Stimulated activated CD4-positive, alpha-beta T cell treated with anti-CD3 and anti-CD28 coated beads, Interleukin-1b, Interleukin-23, amount 100 ng/mL, for 4 hours (primary cell): Measurements from ENCODE around the gene FAM234A.
"Not testable (repeated sequence)": the region's sequence is repeated elsewhere in the genome, so short reads cannot be mapped to it uniquely, and the experiment has no call there.

ENCODE experiments used
- DNase-seq, 2 donors: peaks; one replicate each; pipeline ENCODE4 v3.0.0-alpha.2; 2020; ENCODE audit warnings: low read depth in 2 of 2

The FAM234A gene

DNA sequence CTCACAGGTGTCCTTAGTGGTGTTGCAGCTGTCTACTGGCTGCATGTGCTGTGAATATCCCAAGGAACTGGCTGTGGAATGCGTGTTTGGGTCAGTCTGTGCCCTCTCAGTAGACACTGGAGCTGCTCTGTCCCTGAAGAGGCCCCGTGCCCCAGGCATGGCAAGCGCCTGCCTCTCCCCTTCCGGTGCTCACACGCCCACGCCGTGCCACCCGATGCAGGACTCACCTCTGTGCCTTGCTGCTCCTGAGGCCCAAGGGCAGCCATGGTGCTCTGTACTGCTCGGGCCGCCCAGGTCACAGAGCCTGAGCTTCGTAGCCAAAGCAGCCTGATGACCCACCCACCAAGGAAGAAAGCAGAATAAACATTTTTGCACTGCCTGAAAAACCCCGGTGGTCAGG, 31.1 kb downstream of the FAM234A start:
- DNase-seq, result no peak

DNA sequence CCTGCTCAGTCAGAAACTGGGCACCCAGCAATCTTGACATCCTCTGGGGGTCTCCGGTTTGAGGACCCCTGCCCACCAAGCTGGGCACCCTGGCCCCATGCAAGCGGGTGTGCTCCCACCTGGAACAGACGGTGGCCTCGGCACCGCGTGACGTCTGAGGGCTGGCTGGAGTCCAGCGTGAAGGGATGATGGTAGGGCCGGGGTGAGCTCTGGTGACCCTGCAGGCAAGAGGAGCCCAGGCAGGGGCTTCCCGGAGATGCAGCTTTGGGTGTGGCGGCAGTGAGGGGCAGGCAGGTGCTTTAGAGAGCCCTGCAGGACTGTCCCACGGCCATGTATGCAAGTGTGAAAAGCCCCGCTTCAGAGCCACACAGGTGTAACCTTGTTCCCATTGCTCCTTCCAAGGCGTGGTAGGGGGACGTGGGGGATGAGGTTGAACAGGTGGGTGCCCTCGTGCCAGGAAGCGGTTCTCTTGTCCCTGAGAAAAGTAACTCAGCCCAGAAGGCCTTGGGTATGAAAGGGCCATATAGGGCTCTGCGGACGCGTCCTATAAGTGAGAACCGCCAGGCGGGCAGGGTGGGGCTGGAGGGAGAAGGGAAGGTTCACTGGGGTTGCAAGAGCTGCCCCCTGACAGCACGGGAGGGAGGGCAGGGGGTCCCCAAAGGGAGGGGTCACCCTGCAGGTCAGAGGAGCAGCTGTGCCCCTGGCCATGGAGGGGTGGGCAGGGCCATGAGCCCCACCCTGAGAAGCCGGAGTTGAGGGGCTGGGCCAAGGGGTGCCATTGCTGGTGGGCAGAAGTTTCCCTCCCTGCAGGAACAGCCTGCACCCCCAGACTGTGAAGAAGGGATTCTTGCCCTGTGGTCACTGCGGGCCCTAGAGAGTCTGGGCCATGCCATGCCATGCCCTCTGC, 31.9 kb downstream of the FAM234A start:
- no peak for DNase-seq

DNA sequence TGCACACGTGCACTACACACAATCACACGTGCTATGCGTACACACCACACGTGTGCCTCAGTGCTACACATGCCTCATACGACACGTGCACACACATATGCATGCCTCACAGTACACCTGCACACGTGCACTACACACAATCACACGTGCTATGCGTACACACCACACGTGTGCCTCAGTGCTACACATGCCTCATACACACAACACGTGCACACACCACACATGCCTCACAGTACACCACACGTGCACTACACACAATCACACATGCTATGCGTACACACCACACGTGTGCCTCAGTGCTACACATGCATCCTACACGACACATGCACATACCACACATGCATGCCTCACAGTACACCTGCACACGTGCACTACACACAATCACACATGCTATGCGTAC, 32.9 kb downstream of the FAM234A start:
- DNase-seq, result not testable (repeated sequence)

DNA sequence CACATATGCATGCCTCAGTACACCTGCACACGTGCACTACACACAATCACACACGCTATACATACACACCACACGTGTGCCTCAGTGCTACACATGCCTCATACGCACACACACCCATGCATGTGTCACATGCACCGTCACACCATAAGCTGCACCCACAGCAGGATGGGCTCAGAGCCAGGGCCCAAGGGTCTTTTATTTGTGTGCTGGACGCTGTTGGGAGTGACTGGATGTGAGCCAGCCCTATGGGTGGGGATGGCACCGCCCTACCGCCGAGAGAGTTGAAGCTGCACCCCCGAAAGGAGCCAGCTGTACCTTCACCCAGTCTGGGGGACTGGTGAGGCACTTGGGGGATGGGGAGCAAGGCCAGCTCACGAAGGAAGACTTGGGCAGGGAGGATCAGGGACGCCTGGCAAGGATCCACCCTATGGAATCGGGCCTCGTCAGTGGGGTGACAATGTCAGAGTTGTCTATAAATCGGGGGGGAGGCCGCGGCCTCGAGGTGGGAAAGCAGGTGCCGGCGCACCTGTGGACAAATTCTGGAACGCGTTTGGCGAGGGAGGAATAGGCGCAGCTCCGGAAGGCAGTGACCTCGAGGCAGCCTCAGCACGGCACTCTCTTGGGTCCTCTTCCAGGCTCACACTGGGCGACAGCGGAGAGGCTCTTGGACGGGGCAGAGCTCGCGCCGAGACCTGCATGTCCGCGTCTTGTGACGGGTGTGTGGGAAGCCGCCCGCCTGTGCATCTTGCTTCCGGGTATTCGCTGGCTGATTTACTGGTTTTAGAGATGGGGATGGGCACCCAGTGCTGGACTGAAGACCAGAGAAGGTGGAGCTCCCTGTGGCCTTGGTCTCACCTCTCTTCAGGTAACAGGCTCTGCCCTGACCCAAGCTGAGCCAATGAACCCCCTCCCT, 33.8 kb downstream of the FAM234A start:
- no peak for DNase-seq

DNA sequence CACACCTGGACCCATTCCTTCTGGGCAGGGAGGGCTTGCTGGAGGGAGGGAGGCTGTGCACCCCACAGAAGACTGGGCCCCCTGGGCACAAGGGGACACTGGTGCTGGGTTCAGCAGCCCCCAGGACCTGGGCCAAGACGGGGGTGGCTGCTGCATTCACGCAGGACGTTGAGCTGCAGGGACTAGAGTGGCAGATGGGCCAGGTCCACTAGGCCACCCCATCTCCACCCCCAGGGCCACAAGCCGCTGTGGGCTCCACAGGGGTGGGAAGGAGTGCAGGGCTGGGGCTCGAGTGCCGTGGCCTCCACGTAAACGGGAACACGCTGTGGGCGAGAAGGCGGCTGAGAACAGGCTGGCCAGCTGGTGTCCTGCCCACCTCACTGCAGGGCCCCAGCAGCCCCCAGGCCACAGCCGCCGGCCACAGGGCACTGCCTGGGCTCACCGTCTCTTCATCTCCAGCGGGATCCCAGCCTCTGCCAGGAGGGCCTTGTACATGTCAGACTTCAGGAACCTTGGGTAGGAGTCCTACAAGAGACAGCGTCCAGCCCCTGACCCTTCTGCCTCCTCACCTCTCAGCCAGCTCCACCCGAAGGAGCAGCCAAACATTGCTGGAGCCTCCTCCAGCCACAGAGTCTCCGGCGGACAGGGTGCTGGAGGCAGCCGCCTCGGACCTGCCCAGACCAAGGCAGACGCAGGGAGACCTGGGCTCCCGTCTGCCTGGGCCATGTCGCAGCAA, 34.6 kb downstream of the FAM234A start:
- no peak for DNase-seq

DNA sequence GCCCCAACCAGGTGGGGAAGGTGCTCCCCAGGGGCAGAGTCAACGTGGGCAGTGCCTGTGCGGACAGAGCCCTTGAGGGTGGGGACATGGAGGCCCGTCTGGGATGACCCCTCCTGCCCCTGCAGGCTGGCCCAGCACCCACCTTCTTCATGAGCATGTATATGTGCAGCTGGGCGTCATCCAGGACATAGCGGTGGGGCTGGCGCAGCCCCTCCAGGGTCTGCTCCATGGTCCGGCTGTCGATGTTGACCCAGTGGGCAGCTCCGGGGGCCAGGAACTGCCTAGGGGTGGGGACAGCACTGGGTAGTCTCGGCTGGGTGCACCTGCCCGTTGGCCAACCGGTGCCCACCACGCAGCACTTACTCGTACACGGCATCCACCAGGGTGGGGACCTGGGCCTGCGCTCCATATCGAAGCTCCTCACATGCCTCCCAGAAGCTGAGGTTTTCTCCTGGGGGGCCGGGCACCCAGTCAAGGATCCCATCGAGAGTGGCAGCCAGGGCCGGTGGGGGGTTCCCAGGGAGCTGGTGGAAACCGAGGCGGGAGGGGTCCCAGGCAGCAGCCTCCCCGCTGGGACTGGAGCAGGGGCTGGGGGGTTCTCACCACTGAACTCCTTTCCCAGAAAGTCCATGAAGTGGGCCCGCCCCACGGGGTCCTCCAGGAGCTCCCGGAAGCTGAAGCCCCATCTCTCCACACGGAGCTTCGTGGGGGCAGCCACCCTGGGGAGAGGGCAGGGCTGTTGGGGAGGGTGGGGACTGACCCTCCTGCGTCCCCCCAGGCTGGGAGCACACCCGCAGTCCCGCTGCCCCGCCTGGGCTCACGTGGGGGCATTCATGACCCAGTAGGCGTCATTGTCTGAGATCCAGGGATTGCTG, 36.0 kb downstream of the FAM234A start:
- DNase-seq, result no peak

DNA sequence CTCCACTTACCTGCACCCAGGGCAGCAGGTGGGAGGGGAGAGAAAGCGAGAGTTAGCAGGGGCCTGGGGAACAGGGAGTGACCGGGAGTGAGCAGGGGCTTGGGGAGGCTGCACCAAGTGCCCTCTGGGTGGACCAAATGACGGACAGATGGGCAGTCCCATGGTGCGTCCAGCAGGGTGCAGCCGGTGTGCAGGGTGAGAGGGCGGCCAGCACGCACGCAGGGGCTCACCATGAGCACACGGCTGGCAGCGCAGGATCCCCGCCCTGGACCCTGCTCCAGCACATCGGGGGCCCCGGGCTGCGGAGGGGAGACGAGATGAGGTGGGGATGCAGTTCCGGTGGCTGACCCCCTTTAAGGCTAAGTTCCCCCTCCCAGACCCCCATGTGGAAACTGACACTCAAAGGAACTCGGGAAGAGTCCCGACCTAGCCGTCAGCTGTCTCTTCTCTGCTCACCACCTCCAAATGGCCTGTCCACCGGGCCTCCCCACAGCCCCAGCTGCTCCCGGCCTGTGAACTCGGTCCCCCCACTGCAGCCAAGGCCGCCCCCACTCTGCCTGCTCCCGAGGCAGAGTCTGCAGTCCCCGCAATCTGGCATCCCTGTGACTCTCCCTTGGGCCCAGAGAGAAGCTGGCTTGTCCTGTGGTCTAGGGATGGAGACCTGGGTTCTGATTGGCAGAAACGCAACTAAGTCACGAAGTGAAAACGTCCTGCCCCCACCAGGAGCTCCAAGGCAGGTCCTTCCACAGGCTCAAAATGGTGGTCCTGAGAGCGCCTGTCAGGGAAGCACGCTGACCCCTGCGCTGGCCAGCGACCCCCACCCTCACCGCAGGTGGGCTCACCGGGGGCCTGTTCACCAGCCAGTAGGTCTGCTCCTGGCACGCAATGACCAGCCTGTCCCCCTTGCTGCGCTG, 38.3 kb downstream of the FAM234A start:
- DNase-seq, result no peak

DNA sequence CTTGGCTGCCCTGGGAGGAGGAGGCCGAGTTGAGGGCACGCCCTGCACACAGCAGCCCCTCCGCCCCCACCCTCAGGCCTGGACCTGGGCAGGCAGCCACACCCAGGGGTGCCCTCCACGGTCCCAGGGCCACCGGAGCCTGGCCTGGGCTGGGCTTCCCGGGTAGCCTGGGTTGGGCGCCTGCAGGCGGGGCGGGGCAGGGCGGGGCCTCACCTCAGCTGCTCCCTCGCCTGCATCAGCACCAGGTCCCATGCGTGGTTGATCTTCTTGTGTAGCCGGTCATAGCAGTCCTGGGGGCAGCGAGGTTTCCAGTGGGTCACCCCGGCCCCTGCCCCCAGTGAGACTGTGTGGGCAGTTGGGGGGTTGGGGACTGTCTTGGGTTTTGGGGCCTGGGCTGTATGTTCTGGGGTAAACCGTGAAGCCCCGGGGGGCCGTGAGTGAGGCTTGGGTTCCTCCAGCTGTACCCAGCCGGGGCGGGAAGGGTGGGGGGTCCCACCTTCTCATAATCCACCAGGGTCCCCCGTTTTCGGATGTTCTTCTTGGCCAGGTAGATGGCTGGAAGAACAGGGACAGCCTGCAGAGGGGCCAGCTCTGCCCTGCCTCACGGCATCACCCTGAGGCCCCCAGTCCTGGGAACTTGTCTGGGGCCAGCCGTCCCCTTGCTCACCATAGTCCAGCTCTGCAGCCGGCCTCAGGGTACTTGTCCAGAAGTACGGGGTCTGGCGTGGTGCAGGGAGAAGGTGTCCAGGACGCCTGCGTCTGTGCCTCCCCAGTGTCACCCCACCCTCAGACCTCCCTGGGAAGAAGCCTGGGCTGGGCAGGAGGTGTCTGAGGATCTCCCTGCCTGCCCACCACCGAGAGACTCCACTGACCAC, 39.2 kb downstream of the FAM234A start:
- no peak for DNase-seq

DNA sequence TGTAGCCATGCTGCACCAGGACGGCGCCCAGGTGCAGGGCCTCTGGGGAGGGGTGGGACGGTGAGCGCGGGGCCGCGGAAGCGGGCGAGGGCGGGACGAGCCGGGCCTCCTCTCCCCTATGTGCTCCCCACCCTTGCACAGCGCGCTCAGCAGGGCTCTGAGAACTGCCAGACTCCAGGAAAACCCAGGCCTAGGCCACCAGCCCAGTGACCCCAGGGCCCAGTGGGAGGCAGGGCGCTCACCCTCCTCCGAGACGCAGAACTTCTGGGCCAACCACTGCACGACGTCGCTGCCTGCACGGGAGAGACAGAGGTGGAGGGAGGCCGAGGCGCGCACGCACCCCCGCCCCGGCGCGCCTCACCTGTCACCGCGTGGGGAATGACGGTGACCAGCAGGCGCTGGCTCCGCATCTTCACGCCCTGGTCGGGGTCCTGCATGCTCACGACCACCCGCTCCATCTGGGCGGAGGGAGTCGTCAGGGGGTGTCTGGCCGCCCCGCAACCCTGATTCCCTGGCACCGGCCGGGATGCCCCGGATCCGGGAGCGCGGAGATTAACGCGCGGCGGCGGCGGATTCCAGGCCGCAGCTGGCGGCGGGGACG, 40.5 kb downstream of the FAM234A start:
- no peak for DNase-seq

DNA sequence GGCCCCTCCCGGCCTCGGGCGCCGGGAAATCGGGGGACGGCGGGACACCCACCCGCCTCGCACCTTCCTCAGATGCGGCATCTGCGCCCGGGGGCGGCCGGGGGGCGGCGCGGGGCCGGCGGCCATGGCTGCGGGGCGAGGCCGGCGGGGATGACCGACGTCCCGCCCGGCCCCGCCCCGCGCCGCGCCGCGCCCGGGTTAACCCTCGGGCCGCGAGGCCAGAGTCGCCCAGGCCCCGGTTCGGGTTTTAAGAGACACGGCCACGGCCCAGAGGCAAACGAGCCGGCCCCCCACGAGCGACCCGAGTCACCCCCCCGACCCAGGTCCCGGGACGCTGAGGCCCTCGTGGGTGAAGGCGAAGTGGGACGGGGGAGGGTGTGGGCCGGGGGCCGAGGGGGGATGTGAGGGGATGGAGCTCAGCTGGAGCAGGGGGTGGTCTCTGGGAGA, 41.2 kb downstream of the FAM234A start, which contains the start of gene RGS11:
RGS11 (minus strand) TSS at position 159 of the 447 bp plus-strand sequence; CDS start at position 126, 33 bp downstream.
- DNase-seq, result no peak

DNA sequence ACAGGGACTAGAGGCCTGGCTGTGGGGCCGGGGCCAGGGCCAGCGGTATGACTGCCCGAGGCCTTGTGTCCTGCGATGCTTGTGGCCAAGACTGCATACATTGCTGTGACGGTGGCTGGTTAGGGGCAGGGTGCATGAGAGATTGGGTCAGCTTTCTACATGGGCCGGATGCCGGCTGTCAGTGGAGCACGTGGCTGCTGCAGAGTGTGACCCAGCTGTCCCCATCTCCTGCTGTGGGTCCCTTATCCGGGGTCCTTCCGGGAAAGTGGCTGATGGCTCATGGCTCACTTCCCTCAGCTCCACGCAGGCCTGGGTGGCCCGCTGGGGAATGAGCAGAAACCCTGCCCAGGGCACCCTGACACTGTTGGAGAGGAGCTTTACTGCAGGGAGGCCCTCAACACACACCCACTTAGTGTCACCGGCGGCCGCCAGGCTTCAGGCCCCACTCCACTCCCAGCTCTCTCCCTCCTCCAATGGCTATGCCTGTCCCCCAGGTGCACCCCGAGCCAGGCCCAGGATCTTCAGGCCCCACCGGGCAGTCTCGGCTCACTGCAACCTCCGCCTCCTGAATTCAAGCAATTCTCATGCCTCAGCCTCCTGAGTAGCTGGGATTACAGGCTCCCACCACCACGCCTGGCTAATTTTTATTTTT, 41.9 kb downstream of the FAM234A start:
- no peak for DNase-seq

DNA sequence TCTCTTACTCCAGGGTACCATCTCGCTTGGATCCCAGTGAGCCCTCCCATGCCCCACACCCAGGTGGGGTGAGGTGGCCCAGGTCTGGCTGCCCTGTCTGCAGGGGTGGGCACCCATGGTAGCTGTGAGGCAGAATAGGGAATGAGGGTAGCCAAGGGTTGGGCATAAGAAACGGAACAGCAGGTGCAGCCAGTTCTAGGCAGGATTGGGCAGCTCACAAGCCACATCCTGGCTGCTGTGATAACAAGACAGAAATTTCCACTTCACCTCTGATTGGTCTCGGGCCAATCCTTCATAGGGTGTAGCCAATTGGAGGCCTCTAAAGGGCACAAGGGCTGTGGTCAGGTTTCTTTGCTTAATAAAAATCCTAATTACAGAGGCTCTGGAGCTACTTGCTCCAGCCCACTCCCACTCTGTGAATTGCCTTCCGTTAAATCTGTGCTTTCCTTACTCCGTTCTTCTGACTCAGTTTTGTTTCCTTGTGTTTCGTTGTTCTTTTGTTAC, 44.3 kb downstream of the FAM234A start:
- no peak for DNase-seq

DNA sequence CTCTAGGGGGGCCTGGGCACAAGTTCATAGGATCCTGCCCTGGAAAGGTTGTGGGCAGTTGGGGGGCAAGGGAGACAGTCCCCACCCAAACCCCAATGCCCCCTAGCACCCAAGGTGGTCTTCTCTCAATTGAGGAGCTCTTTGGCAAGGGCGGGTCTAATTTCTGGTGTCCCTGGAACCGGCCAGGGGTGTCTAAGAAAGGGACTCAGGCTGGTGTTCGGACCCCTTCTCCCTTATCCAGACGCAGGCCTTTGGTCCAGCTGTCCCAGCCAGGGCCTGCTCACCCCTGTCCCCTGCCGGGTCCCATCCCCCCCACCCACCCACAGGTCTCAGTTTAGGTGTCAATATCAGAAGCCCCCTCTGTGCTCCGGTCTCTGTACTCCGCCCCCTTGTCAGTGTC, 44.9 kb downstream of the FAM234A start:
- no peak for DNase-seq

DNA sequence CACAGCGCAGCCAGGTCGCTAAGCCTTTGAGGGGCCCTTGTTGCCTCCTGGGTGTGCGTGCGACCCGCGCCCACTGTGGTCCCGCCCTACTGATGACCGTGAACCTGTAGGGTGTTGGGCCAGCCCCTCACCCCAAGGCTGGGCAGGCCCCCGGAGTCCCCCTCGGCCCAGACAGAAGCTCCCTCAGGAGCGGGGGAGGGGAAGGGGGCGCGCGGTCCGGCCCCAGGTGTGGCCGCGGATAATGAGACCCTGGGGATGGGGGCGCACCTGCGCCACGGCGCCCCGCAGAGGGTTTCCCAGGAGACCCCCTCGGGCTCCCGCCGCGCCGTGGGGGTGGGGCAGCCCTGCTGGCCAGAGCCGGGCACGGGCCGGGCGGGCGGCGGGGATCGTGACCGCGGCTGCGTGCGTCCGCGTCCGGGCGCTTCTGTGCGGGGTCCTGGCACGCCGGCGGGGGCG, 45.4 kb downstream of the FAM234A start:
- no peak for DNase-seq

DNA sequence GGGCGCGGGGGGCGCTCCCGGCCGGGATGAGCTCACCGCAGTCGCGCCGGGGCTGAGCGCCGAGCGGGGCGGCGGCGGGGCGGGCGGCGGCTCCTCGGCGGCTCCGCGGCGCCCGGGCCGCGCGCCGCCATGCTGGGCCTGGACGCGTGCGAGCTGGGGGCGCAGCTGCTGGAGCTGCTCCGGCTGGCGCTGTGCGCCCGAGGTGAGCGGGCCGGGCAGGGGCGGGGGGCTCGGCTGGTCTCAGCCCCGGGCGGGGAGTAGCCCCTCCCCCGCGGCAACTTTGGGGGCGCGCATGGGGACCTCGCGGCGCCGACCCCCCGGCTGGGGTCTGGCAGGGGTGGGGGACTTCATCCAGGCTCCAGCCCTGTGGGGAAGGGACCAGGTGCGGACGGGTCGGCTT, 45.9 kb downstream of the FAM234A start, which contains the start of gene ARHGDIG:
ARHGDIG (plus strand) TSS at position 40 of the 400 bp plus-strand sequence; CDS start at position 130, 90 bp downstream.
- no peak for DNase-seq

DNA sequence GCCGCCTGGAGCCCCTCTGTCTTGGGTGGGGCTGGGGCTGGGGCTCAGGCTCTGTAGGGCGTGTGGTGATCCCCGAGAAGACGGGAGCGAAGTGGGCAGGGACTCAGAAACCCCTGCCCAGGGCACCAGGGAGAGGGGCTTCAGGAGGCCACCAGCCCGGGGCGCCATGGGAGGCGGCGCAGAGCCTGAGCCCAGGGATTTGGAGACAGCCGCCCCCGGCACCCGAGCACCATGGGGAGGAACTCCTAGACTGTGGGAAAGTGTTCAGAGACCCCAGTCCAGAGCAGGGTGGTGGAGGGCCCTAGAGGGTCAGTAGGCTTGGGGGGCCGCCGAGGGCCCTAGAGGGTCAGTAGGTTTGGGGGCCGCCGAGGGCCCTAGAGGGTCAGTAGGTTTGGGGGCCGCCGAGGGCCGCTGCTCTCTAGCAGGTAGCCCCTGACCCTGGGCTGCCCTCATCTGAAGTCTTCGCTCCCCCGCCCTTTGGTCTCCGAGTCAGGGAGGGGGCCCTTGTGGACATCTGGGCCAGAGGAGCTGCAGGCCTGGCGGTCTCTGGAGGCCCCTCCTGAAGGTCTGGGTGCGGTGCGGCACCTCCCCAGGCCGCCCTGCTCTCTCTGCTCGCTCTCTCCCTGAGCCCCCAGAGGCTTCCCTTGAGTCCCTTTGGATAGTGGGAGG, 46.5 kb downstream of the FAM234A start:
- DNase-seq, result no peak
